Sigmoid colon (tissue), 3 donors: ENCODE measurements around the gene SRRM2.

Source experiments
- POLR2A ChIP-seq, 2 donors: fragments of 450-650 bp; IDR thresholded peaks; one replicate each; pipeline ENCODE4 v1.6.1; 2016; ENCODE audit warnings: antibody characterized with exemption in 2 of 2, mild to moderate bottlenecking in 2 of 2, moderate library complexity in 2 of 2
- TF ChIP-seq, protein P1 (sequence below), 4 experiments: fragments of 450-650 bp in 3 of 4; fragments of 200-600 bp in 1 of 4; IDR thresholded peaks; one replicate each; pipeline ENCODE4 v1.5.1; 2016 to 2019; ENCODE audit warnings: antibody characterized with exemption in 4 of 4, mild to moderate bottlenecking in 3 of 4, moderate library complexity in 2 of 4

DNA sequence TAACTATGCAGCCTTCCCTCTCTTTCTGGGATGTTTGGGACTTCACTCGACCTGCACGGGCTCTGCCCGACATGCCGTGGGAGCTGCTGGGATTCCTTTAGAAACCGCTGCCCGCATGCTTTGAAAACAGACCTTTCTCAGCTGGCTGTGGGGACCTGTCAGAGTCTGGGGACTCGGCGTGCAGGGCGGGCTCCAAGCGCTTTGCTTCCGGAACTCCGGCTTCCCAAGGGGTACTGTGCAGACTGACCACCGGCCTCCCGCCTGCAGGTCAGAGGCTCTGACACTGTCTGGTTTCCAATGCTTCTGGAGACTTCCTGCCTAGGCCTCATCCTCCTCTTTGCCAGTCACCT lies 44.2 kb upstream of the SRRM2 start:
- TF ChIP-seq, protein P1, sequence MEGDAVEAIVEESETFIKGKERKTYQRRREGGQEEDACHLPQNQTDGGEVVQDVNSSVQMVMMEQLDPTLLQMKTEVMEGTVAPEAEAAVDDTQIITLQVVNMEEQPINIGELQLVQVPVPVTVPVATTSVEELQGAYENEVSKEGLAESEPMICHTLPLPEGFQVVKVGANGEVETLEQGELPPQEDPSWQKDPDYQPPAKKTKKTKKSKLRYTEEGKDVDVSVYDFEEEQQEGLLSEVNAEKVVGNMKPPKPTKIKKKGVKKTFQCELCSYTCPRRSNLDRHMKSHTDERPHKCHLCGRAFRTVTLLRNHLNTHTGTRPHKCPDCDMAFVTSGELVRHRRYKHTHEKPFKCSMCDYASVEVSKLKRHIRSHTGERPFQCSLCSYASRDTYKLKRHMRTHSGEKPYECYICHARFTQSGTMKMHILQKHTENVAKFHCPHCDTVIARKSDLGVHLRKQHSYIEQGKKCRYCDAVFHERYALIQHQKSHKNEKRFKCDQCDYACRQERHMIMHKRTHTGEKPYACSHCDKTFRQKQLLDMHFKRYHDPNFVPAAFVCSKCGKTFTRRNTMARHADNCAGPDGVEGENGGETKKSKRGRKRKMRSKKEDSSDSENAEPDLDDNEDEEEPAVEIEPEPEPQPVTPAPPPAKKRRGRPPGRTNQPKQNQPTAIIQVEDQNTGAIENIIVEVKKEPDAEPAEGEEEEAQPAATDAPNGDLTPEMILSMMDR (IDR thresholded peaks at IDR 0.05), result no peak
- TF ChIP-seq POLR2A (IDR thresholded peaks at IDR 0.05), result no peak
